COLO829 (cell line): ENCODE measurements around the gene ZNF587.
"Not testable (repeated sequence)": the region's sequence is repeated elsewhere in the genome, so short reads cannot be mapped to it uniquely, and the experiment has no call there.

Experiments
- DNase-seq: peaks from one replicate; pipeline ENCODE4 v3.0.0; 2012; ENCODE audit warnings: low spot score

ZNF587 gene

GRCh38 chr19:57849666-57850473 lies at the start of gene ZNF587:
ZNF587 (plus strand) TSS chr19:57849859; CDS start chr19:57850039, 180 bp downstream.
- peak; percentile 51 for DNase-seq

GRCh38 chr19:57800696-57801095 lies 49.0 kb upstream of the ZNF587 start:
- no peak for DNase-seq

- no peak for DNase-seq
Measured at GRCh38 chr19:57802269-57802668, 47.4 kb upstream of the ZNF587 start.

GRCh38 chr19:57803265-57803593 lies 46.4 kb upstream of the ZNF587 start:
- no peak for DNase-seq

- DNase-seq: no peak
Measured at GRCh38 chr19:57803594-57804325, 45.9 kb upstream of the ZNF587 start.

GRCh38 chr19:57807541-57807940 lies 42.1 kb upstream of the ZNF587 start:
- no peak for DNase-seq

GRCh38 chr19:57810410-57811295 lies 39.0 kb upstream of the ZNF587 start:
- not testable (repeated sequence) for DNase-seq

GRCh38 chr19:57812226-57812625 lies 37.4 kb upstream of the ZNF587 start:
- no peak for DNase-seq

GRCh38 chr19:57812975-57813820 lies 36.5 kb upstream of the ZNF587 start:
- DNase-seq: not testable (repeated sequence)

- DNase-seq: no peak
Measured at GRCh38 chr19:57813919-57814504, 35.6 kb upstream of the ZNF587 start.

- DNase-seq: peak; percentile 74
Measured at GRCh38 chr19:57814505-57815246, 35.0 kb upstream of the ZNF587 start, which contains the start of gene ZNF552. ZNF552 (minus strand) TSS chr19:57814913; CDS start chr19:57814743, 170 bp downstream.

GRCh38 chr19:57815247-57816075 lies 34.2 kb upstream of the ZNF587 start:
- DNase-seq: no peak

- DNase-seq: no peak
Measured at GRCh38 chr19:57816652-57817051, 33.0 kb upstream of the ZNF587 start.

- no peak for DNase-seq
Measured at GRCh38 chr19:57817976-57818375, 31.7 kb upstream of the ZNF587 start.

GRCh38 chr19:57818378-57818777 lies 31.3 kb upstream of the ZNF587 start:
- DNase-seq: no peak

GRCh38 chr19:57819475-57820148 lies 30.0 kb upstream of the ZNF587 start:
- DNase-seq: peak; percentile 87

- DNase-seq: no peak
Measured at GRCh38 chr19:57820599-57820998, 29.1 kb upstream of the ZNF587 start.

GRCh38 chr19:57821095-57821494 lies 28.6 kb upstream of the ZNF587 start:
- DNase-seq: not testable (repeated sequence)

GRCh38 chr19:57821501-57821900 lies 28.2 kb upstream of the ZNF587 start:
- not testable (repeated sequence) for DNase-seq
